ENCODE results near the gene CHRM5. TPM values are rescaled to one million over a fixed set of nuclear protein-coding genes. Genes with fewer than 3 reads are reported as not detected.
"Not testable (repeated sequence)": the region's sequence is repeated elsewhere in the genome, so short reads cannot be mapped to it uniquely, and the experiment has no call there.

The CHRM5 gene
- total RNA-seq, 4 donors from 2014 or later: not detected

- no peak overlapping the region for H3K4me3 ChIP-seq
- intact Hi-C loops (cut with DNase I): no loop called here
- 0 to 61% methylated on average over 1 to 3 of the region's 3 CpGs for WGBS, 2 donors
These were observed 17.5 kb downstream of the CHRM5 start for GRCh38 chr15:33985751-33986150.

GRCh38 chr15:33987444-33987843 lies 19.1 kb downstream of the CHRM5 start:
- DNase-seq: no peak
- Histone ChIP-seq H3K27ac (no peak overlapping the region), H3K9me3 (no peaks in the 10 kb centered on the region), H3K4me3 (no peak overlapping the region), H3K27me3 (no peaks in the 10 kb centered on the region), H3K36me3 (no peaks in the 10 kb centered on the region), H3K4me1 (no peaks in the 10 kb centered on the region)
- TF ChIP-seq POLR2A (IDR thresholded peaks at IDR 0.05): no peak
- TF ChIP-seq CTCF (IDR thresholded peaks at IDR 0.05): no peak
- intact Hi-C loops (cut with DNase I): no loop called here
- 95 to 100% methylated on average over 2 to 3 of the region's 3 CpGs for WGBS, 2 donors

More at GRCh38 chr15:33985751-33986150, 17.5 kb downstream of the CHRM5 start:
- no peaks in the 10 kb centered on the region for H3K27me3 ChIP-seq
- no peak for DNase-seq
- H3K36me3 ChIP-seq: no peaks in the 10 kb centered on the region
- H3K27ac ChIP-seq: no peak overlapping the region
- H3K9me3 ChIP-seq: no peaks in the 10 kb centered on the region
- TF ChIP-seq CTCF (IDR thresholded peaks at IDR 0.05) (no peak), POLR2A (IDR thresholded peaks at IDR 0.05) (no peak)
- H3K4me1 ChIP-seq: no peaks in the 10 kb centered on the region

GRCh38 chr15:33988384-33988783 lies 20.1 kb downstream of the CHRM5 start:
- Histone ChIP-seq H3K4me3 (no peak overlapping the region), H3K27me3 (no peaks in the 10 kb centered on the region), H3K4me1 (no peaks in the 10 kb centered on the region), H3K36me3 (no peaks in the 10 kb centered on the region), H3K27ac (no peak overlapping the region), H3K9me3 (no peaks in the 10 kb centered on the region)
- DNase-seq: no peak
- WGBS, 2 donors: 82 to 90% methylated on average over 4 of the region's 4 CpGs
- TF ChIP-seq POLR2A (IDR thresholded peaks at IDR 0.05) (no peak), CTCF (IDR thresholded peaks at IDR 0.05) (no peak)
- intact Hi-C loops (cut with DNase I): no loop called here

- Histone ChIP-seq H3K27ac (no peak overlapping the region), H3K27me3 (no peaks in the 10 kb centered on the region), H3K36me3 (no peaks in the 10 kb centered on the region), H3K4me1 (no peaks in the 10 kb centered on the region), H3K4me3 (no peak overlapping the region), H3K9me3 (no peaks in the 10 kb centered on the region)
- TF ChIP-seq POLR2A (IDR thresholded peaks at IDR 0.05): no peak
- peak in 1 of 6 experiments; percentile 39 for TF ChIP-seq CTCF (IDR thresholded peaks at IDR 0.05)
- intact Hi-C loops (cut with DNase I): no loop called here
- 85 to 95% methylated on average over 9 of the region's 9 CpGs for WGBS, 2 donors
- no peak for DNase-seq
These were observed 25.8 kb downstream of the CHRM5 start for GRCh38 chr15:33994005-33994615.

GRCh38 chr15:33995666-33996065 lies 27.4 kb downstream of the CHRM5 start:
- H3K4me1 ChIP-seq; H3K4me3 ChIP-seq; H3K36me3 ChIP-seq; H3K9me3 ChIP-seq; H3K27me3 ChIP-seq; H3K27ac ChIP-seq; intact Hi-C loops (cut with DNase I); DNase-seq: not testable (repeated sequence)
- WGBS, 2 donors: 88 to 92% methylated on average over 8 to 10 of the region's 10 CpGs

- H3K27me3 ChIP-seq: no peaks in the 10 kb centered on the region
- H3K9me3 ChIP-seq: no peaks in the 10 kb centered on the region
- no peak for DNase-seq
- H3K36me3 ChIP-seq: peaks cover 0 to 8% (median 0%) of the 10 kb centered on the region in 3 donors
- H3K4me3 ChIP-seq: no peak overlapping the region
- TF ChIP-seq CTCF (IDR thresholded peaks at IDR 0.05) (no peak), POLR2A (IDR thresholded peaks at IDR 0.05) (no peak)
- H3K4me1 ChIP-seq: no peaks in the 10 kb centered on the region
- 25 to 41% methylated on average over 3 of the region's 3 CpGs for WGBS, 2 donors
- H3K27ac ChIP-seq: no peak overlapping the region
- intact Hi-C loops (cut with DNase I): no loop called here
These were observed 33.2 kb downstream of the CHRM5 start for GRCh38 chr15:34001536-34001935.

Measured in esophagus squamous epithelium (tissue), 5 donors.